PC-9 (cell line): Measurements from ENCODE around the gene MDH2. TPM values are rescaled to one million over a fixed set of nuclear protein-coding genes. Genes with fewer than 3 reads are reported as not detected.

Experiments
- BruUV-seq: library from RNA; stranded (reverse); fragments of 400-500 nt; replicated peaks from 2 replicates; lab custom pipeline; 2021; lab: Mats Ljungman, UMichigan
- CTCF ChIA-PET: fragments of 300-600 bp; sonication (Branson Sonifier 250); formaldehyde crosslinking; loops from one replicate; lab custom pipeline; 2022; ENCODE audit warnings: antibody characterized with exemption; lab: Charles Lee
- POLR2A ChIA-PET: fragments of 300-600 bp; sonication (Branson Sonifier 250); formaldehyde crosslinking; loops from one replicate; lab custom pipeline; 2022; ENCODE audit warnings: antibody characterized with exemption; ENCODE audit not compliant: unreplicated experiment; lab: Charles Lee
- DNase-seq, 2 experiments: peaks; one replicate each; pipeline versions ENCODE4 v3.0.0 to v3.0.0-alpha.2; 2015 to 2022; ENCODE audit warnings: mixed read lengths in 1 of 2
- H2AFZ ChIP-seq: fragments of 200-600 bp; sonication (generic); 2 replicates; pipeline ENCODE4 v1.8.1; 2017; ENCODE audit warnings: antibody characterized with exemption
- H3F3A ChIP-seq: fragments of 200-600 bp; sonication (generic); 2 replicates; pipeline ENCODE4 v1.8.1; 2017; ENCODE audit warnings: antibody characterized with exemption, mild to moderate bottlenecking, low read depth; ENCODE audit not compliant: insufficient read depth
- H3K27ac ChIP-seq: fragments of 200-600 bp; sonication (generic); 2 replicates; pipeline ENCODE4 v1.6.1; 2016; ENCODE audit warnings: mixed run types
- H3K27me3 ChIP-seq: fragments of 200-600 bp; sonication (generic); 2 replicates; pipeline ENCODE4 v1.6.1; 2016; ENCODE audit warnings: low read depth, mixed run types; ENCODE audit not compliant: insufficient read depth
- H3K36me3 ChIP-seq: fragments of 200-600 bp; sonication (generic); 2 replicates; pipeline ENCODE4 v1.6.1; 2016; ENCODE audit warnings: low read depth, mixed run types
- H3K4me1 ChIP-seq: fragments of 200-600 bp; sonication (generic); replicated peaks from 2 replicates; pipeline ENCODE4 v1.6.1; 2016; ENCODE audit warnings: mixed run types; ENCODE audit not compliant: insufficient read depth
- H3K4me2 ChIP-seq: fragments of 200-600 bp; sonication (generic); 2 replicates; pipeline ENCODE4 v1.6.1; 2017; ENCODE audit warnings: mixed run types
- H3K4me3 ChIP-seq: fragments of 200-600 bp; sonication (generic); 2 replicates; pipeline ENCODE4 v1.6.1; 2016; ENCODE audit warnings: mixed run types
- H3K79me2 ChIP-seq: fragments of 200-600 bp; sonication (generic); 2 replicates; pipeline ENCODE4 v1.6.1; 2017; ENCODE audit warnings: low read depth, mixed run types
- H3K9me2 ChIP-seq: fragments of 200-600 bp; sonication (generic); 2 replicates; pipeline ENCODE4 v1.8.1; 2017; ENCODE audit warnings: mild to moderate bottlenecking; ENCODE audit not compliant: insufficient read depth
- H3K9me3 ChIP-seq: fragments of 200-600 bp; sonication (generic); 2 replicates; pipeline ENCODE4 v1.8.1; 2016; ENCODE audit warnings: low read depth; ENCODE audit not compliant: insufficient read depth
- H4K20me1 ChIP-seq: fragments of 200-600 bp; sonication (generic); 2 replicates; pipeline ENCODE4 v1.8.1; 2017; ENCODE audit not compliant: insufficient read depth
- EZH2 ChIP-seq: fragments of 200-600 bp; sonication (generic); IDR thresholded peaks from 2 replicates; pipeline ENCODE4 v1.8.0; 2017; ENCODE audit warnings: antibody characterized with exemption, low read depth
- intact Hi-C: fragments of 100-400 bp; cut with micrococcal nuclease; formaldehyde crosslinking; loops from one replicate; pipeline ENCODE4 v1.10.0; 2022; ENCODE audit not compliant: unreplicated experiment
- total RNA-seq: library from RNA; stranded (reverse); gene quantifications from 2 replicates; pipeline ENCODE4 v1.2.3, GENCODE V29; 2021
- TF ChIP-seq, protein P1 (sequence below): fragments of 200-600 bp; sonication (generic); conservative IDR thresholded peaks from 2 replicates; pipeline ENCODE4 v1.6.1; 2017; ENCODE audit warnings: mixed run types, antibody characterized with exemption, mild to moderate bottlenecking, moderate library complexity

Gene MDH2
- total RNA-seq, 1 experiment from 2014 or later, result 328 TPM

DNA sequence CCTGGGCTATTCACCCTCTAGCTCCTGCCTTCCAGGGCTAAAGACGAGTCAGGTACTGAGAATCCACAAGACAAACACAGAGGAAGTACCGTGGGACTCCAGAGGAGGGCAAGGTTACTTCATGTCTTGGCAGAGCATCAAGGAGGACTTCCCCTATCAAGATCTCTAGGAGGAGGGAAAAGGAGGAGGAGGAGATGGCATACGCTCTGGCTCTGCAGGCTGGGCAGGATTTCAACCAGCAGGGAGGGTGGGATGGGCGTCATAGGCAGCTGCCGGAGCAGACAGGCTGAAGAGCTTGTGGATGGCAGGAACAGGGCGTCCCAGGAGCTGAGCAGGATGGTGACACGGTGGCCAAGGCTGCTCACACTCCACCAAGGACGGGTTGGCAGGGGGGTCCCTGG, 21.3 kb downstream of the MDH2 start:
- Histone ChIP-seq H3K9me3 (no peaks in the 10 kb centered on the region), H2AFZ (no peak overlapping the region), H3K9me2 (no peaks in the 10 kb centered on the region), H3K4me3 (no peak overlapping the region), H4K20me1 (no peaks in the 10 kb centered on the region), H3K79me2 (no peaks in the 10 kb centered on the region), H3K36me3 (no peaks in the 10 kb centered on the region), H3K27ac (no peak overlapping the region), H3K4me2 (peak overlapping the region; percentile 52), H3F3A (peaks cover 20% of the 10 kb centered on the region), H3K27me3 (no peaks in the 10 kb centered on the region), H3K4me1 (peaks cover 11% of the 10 kb centered on the region)
- no TSS peak for BruUV-seq
- peak; percentile 81 to 93 for DNase-seq
- POLR2A ChIA-PET, result interaction anchor here (0.6 to 0.7 kb wide), 6 partner anchors 15 to 336 kb away, joined by 3 to 14 read pairs (median 4); no protein-coding TSS in a partner anchor
- intact Hi-C loops, result loop anchor here (1.0 kb wide), 5 partner anchors 21 to 245 kb away; no protein-coding TSS in a partner anchor
- CTCF ChIA-PET, result interaction anchor here (0.6 to 2.1 kb wide), 14 partner anchors 9 to 153 kb away, joined by 3 to 20 read pairs (median 5); no protein-coding TSS in a partner anchor
- TF ChIP-seq EZH2, result no peak
- TF ChIP-seq, protein P1, sequence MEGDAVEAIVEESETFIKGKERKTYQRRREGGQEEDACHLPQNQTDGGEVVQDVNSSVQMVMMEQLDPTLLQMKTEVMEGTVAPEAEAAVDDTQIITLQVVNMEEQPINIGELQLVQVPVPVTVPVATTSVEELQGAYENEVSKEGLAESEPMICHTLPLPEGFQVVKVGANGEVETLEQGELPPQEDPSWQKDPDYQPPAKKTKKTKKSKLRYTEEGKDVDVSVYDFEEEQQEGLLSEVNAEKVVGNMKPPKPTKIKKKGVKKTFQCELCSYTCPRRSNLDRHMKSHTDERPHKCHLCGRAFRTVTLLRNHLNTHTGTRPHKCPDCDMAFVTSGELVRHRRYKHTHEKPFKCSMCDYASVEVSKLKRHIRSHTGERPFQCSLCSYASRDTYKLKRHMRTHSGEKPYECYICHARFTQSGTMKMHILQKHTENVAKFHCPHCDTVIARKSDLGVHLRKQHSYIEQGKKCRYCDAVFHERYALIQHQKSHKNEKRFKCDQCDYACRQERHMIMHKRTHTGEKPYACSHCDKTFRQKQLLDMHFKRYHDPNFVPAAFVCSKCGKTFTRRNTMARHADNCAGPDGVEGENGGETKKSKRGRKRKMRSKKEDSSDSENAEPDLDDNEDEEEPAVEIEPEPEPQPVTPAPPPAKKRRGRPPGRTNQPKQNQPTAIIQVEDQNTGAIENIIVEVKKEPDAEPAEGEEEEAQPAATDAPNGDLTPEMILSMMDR, result peak; percentile 70

DNA sequence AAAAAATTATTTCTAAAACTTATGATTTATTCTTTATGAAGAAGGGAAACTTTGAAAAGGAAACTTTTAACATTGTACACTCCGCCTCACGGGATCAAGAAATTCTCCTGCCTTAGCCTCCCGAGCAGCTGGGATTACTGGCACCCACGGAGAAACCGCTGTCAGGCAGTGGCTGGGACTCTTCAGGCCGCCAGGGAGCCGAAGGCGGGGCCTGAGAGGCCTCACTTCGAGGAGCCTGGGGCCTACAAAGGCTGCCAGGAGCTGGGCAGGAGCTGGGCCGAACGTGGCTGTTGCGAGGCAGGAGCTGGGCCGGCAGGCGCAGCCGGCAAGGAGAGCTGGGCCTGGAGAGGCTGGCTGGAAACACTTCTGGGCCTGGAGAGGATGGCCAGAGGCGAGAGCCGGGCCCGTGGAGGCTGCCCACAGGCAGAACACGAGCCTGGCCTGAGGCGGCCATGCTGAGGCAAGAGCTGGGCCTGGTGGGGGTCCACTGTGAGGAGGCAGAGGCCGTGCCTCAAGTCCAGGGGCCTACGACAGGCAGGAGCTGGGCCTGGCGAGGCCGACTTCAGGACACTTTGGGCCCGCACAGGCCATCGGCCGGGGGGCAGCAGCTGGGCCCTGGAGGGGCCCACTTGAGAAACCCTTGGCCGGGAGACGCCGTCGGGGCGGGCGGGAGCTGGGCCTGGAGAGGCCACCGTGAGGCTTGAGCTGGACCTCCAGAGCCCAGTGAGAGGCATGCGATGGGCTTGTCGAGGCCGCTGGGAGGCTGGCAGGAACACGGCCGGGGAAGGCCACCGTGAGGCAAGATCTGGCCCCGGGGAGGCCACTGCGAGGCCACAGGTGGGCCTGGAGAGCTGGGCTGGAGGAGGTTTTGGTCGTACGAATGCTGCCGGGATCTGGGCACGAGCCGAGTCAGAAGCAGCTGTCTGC, 23.7 kb downstream of the MDH2 start:
- DNase-seq, result no peak
- Histone ChIP-seq H3K79me2 (no peaks in the 10 kb centered on the region), H3F3A (peaks cover 24% of the 10 kb centered on the region), H3K9me3 (no peaks in the 10 kb centered on the region), H3K27ac (no peak overlapping the region), H3K36me3 (no peaks in the 10 kb centered on the region), H2AFZ (no peak overlapping the region), H3K9me2 (no peaks in the 10 kb centered on the region), H3K4me2 (no peak overlapping the region), H3K27me3 (no peaks in the 10 kb centered on the region), H3K4me3 (no peak overlapping the region), H3K4me1 (peaks cover 22% of the 10 kb centered on the region), H4K20me1 (no peaks in the 10 kb centered on the region)
- TF ChIP-seq EZH2, result no peak
- TF ChIP-seq, protein P1, result no peak
- intact Hi-C loops, result no loop called here
- ChIA-PET CTCF (no interaction called here), POLR2A (interaction anchor here (0.5 kb wide), 1 partner anchor 18 kb away, joined by 8 read pairs; no protein-coding TSS in a partner anchor)
- BruUV-seq, result no TSS peak

DNA sequence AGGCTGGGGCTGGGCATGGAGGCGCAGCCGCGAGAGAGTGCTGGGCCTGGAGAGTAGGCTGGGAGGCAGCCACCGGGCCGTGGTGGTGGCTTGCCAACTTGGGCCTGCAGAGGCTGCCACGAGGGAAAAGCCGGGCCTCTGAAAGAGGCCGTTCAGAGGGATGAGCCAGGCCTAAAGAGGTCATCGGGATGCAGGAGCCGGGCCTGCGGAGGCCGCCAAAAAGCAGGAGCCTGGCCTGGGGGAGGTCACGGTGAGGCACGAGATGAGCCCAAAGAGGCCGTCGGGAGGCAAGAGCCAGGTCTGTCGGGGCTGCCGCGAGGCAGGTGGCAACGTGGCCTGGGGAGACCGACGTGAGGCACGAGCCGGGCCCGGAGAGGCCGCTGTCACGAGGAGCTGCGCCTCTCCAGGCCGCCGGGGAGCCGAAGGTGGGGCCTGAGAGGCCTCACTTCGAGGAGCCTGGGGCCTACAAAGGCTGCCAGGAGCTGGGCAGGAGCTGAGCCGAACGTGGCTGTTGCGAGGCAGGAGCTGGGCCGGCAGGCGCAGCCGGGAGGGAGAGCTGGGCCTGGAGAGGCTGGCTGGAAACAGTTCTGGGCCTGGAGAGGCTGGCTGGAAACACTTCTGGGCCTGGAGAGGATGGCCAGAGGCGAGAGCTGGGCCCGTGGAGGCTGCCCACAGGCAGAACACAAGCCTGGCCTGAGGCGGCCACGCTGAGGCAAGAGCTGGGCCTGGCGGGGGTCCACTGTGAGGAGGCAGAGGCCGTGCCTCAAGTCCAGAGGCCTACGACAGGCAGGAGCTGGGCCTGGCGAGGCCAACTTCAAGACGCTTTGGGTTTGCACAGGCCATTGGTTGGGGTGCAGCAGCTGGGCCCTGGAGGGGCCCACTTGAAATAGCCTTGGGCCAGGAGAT, 24.6 kb downstream of the MDH2 start:
- Histone ChIP-seq H2AFZ (no peak overlapping the region), H3K27ac (no peak overlapping the region), H3K4me3 (no peak overlapping the region), H3K36me3 (no peaks in the 10 kb centered on the region), H3K79me2 (no peaks in the 10 kb centered on the region), H3K9me3 (no peaks in the 10 kb centered on the region), H3K9me2 (no peaks in the 10 kb centered on the region), H3K4me2 (no peak overlapping the region), H3K4me1 (peaks cover 25% of the 10 kb centered on the region), H3F3A (peaks cover 21% of the 10 kb centered on the region), H4K20me1 (no peaks in the 10 kb centered on the region), H3K27me3 (no peaks in the 10 kb centered on the region)
- POLR2A ChIA-PET, result interaction anchor here (0.6 kb wide), 1 partner anchor 15 kb away, joined by 3 read pairs; no protein-coding TSS in a partner anchor
- BruUV-seq, result no TSS peak
- CTCF ChIA-PET, result no interaction called here
- intact Hi-C loops, result no loop called here
- no peak for DNase-seq
- TF ChIP-seq, protein P1, result no peak
- TF ChIP-seq EZH2, result no peak
